ENCODE measurements around the gene AKIRIN2.
"Not testable (repeated sequence)": the region's sequence is repeated elsewhere in the genome, so short reads cannot be mapped to it uniquely, and the experiment has no call there.

The AKIRIN2 gene

GRCh38 chr6:87687893-87688292 lies 14.1 kb downstream of the AKIRIN2 start:
- in situ Hi-C loops (cut with MboI; ENCODE audit: low sequenced_read_pairs) = not testable (repeated sequence)

GRCh38 chr6:87687296-87687695 lies 14.7 kb downstream of the AKIRIN2 start:
- in situ Hi-C loops (cut with MboI; ENCODE audit: low sequenced_read_pairs) = no loop called here

DNA sequence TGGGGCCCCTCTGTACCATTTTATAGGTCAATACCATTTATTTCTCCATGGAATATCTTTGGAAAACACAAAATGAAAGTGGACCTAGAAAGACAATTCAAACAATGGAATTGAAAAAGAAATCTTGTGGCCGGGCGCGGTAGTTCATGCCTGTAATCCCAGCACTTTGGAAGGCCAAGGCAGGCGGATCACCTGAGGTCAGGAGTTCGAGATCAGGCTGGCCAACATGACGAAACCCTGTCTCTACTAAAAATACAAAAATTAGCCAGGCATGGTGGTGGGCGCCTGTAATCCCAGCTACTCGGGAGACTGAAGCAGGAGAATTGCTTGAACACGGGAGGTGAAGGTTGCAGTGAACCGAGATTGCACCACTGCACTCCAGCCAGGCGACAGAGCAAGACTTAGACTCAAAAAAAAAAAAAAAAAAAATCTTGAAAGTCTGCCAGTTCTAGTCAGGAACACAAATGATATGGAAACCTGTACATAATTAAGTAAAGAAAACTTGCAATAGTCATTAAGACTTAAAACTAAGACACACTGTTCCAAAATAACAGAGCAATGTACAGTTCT lies 15.3 kb downstream of the AKIRIN2 start:
- in situ Hi-C loops (cut with MboI; ENCODE audit: low sequenced_read_pairs) = not testable (repeated sequence)

GRCh38 chr6:87684895-87685654 lies 17.0 kb downstream of the AKIRIN2 start:
- in situ Hi-C loops (cut with MboI; ENCODE audit: low sequenced_read_pairs) = no loop called here

DNA sequence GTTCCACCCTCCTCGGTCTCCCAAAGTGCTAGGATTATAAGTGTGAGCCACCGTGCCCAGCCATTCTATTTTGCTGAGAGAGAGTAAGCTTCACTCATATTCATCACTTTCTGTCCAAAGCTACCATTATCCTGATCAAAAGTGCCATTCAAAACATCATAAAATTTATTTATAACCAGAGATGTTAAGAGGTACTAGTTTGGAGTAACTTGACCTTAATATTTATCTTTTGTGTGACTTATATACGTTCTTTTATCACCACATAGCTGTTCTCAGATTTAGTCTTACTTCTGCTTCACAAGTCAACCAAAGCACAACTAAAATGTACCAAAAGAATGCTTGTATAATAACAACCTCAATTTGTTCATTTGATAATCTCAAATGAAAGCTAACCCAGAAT lies 18.1 kb downstream of the AKIRIN2 start:
- in situ Hi-C loops (cut with MboI; ENCODE audit: low sequenced_read_pairs) = no loop called here

- in situ Hi-C loops (cut with MboI; ENCODE audit: low sequenced_read_pairs) = no loop called here
These were observed 19.7 kb downstream of the AKIRIN2 start for GRCh38 chr6:87682310-87682709.

DNA sequence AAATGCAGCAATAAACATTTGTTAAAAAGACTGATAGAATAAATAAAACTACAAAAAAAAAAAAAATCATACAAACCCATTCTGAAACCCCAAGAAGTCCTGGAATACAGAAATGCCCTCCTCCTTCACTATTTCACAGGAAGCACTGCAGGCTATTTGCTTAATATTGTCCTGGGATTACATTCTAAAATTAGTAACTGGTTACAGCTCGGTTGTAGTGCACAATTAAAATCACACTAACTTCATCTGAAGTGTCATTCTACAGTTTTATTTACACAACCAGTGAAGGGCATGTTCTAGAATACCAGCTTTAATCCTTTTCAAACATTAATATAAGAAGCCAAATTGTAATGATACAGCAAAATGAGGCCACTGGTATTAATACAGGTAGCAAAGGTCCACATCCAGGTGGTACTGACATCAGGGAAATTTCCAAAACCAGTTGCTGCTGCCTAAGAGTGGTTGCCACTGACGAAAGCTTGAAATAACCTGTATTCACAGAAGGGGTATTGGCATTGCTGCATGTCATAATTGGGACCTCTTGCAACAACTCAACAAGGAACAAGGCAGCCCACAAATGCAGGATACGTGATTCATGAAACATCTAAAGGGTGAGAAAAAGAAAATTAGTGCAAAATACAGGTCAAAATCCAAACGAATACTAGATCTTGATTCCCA lies 26.9 kb downstream of the AKIRIN2 start:
- in situ Hi-C loops (cut with MboI; ENCODE audit: low sequenced_read_pairs) = no loop called here

- in situ Hi-C loops (cut with MboI; ENCODE audit: low sequenced_read_pairs) = no loop called here
These were observed 27.7 kb downstream of the AKIRIN2 start for GRCh38 chr6:87674290-87674689.

DNA sequence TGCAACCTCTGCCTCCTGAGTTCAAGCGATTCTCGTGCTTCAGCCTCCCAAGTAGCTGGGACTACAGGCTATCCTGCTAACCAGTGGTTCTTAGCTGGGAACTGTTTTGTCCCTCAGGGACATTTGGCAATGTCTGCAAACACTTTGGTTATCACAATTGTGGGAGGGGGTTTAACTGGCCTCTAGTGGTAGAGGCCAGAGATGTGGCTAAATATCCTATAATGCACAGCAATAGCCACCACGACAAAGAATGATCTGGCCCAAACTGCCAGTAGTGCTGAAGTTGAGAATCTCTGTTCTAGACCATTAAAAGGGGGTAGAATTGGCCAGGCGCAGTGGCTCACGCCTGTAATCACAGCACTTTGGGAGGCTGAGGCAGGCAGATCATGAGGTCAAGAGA lies 28.8 kb downstream of the AKIRIN2 start:
- in situ Hi-C loops (cut with MboI; ENCODE audit: low sequenced_read_pairs) = no loop called here

GRCh38 chr6:87672641-87673040 lies 29.4 kb downstream of the AKIRIN2 start:
- in situ Hi-C loops (cut with MboI; ENCODE audit: low sequenced_read_pairs) = no loop called here

DNA sequence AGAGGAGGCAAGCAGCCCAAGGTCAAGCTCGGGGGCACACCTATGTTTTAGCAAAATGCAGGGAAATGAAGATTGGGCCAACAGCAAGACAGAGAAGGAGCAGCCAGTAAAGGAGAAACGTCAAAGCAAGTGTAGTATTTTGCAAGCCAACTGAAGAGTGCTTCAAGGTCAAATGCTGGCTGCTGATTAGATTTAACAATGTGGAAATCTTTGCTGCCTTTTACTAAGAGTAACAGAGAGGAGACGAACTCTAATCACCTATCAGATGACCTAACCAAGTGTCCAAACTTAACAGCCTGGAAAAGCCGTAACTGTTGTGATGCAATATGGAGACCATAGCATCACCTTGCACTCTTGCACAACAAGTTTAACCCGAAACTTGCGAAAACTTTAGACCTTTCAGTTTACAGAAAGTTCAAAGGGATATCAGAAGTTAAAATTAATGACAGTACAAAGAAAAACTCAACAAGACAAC lies 30.4 kb downstream of the AKIRIN2 start:
- in situ Hi-C loops (cut with MboI; ENCODE audit: low sequenced_read_pairs) = no loop called here

DNA sequence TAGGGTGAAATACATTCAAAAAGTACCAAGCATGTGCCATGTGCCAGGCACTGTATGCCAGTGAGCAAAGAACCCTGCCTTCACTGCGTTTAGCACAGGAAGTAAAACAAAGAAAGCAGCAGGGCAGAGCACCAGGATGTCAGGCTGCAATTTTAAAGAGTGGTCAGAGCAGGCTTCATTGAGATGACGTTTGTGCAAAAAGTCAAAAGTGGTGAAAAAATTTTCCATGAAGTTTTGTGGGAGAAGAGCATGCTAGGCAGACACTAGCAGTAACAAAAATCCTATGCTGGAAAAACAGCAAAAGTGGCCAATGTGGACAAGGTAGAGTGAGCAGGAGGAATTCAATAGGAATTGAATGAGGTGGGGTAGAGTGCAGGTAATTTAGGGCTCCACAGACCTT lies 31.3 kb downstream of the AKIRIN2 start:
- in situ Hi-C loops (cut with MboI; ENCODE audit: low sequenced_read_pairs) = no loop called here

- in situ Hi-C loops (cut with MboI; ENCODE audit: low sequenced_read_pairs) = no loop called here
These were observed 33.0 kb downstream of the AKIRIN2 start for GRCh38 chr6:87669051-87669450.

GRCh38 chr6:87668013-87668412 lies 34.0 kb downstream of the AKIRIN2 start:
- in situ Hi-C loops (cut with MboI; ENCODE audit: low sequenced_read_pairs) = no loop called here

DNA sequence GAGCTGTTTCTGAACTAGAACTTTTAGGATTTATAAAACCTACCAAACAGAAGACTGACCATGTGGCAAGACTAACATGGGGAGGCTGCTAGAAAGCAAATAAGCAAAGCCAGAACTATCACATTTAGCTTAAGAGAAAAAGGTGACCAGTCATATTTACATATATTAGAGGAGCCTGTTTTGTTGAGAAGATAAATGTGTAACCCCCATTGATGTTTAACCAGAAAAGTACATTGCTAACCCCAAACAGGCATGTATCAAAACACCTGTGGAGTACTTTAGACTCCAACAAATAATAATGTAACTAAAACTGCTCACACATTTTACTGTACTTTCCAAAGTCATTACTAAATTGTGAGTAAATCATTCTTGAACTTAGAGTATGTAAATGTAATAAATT lies 35.0 kb downstream of the AKIRIN2 start:
- in situ Hi-C loops (cut with MboI; ENCODE audit: low sequenced_read_pairs) = no loop called here

DNA sequence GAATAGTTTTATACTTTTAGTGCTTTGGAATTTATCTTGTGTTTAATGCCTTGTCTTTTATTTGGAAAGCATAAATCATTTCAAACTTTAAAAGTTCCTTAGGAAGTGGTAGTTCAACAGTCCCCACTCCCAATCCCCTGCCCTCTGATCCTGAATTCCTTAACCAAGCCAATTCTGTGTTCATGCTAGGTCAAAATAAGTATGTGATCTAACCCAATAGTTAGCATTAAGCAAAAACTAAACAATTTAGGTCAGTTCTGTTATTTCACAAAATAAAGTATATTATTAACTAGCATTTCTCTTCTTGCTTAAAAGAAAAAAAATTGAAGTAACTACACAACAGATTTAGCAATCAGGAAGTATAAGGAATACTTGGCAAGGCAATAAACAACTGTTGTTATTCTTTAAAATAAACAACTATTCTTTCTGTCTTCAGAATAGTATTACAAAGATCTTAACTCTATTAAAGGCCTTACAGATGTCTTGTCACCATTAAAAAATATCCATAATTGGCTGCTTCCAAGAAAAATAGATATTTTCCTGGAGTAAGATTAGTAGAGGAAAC lies 37.0 kb downstream of the AKIRIN2 start:
- in situ Hi-C loops (cut with MboI; ENCODE audit: low sequenced_read_pairs) = no loop called here

DNA sequence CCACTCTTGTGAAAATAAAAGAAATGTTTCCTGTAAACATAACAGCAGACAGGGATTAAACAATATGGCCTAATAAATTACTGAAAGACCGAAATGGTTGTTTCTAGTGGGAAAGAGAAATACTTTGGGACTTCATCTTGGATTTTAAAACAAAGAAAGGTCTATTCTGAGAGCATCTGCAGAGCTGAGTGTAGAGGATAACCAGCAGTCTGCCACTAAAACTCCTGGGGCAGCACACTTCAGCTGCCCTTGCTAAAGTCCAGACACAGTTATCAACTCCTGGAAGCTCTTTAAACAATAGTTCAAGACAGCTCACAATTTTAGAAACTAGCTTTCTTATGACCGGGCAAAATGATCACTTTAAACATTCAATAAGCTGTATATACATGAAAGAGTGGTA lies 38.6 kb downstream of the AKIRIN2 start:
- in situ Hi-C loops (cut with MboI; ENCODE audit: low sequenced_read_pairs) = no loop called here

DNA sequence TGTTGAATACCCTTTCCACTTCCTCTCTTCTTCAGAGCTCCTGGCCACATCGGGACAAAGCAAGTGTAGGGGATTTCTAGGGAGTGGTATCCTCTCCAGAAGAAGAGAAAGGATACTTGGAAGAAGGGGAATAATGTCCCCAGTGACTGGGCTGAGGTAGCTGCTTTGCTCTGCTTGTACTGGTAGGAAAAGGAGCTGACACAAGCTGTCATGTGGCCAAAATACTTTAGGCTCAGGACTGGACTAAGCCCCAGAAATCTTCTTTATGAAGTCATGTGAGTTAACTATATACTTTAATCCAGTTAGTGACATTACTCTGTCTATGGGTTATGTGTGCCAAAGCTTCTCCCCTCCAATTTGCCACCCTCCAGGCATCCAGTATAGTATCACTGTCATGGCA lies 40.5 kb downstream of the AKIRIN2 start:
- in situ Hi-C loops (cut with MboI; ENCODE audit: low sequenced_read_pairs) = no loop called here

- in situ Hi-C loops (cut with MboI; ENCODE audit: low sequenced_read_pairs) = no loop called here
These were observed 41.0 kb downstream of the AKIRIN2 start for GRCh38 chr6:87661016-87661415.

DNA sequence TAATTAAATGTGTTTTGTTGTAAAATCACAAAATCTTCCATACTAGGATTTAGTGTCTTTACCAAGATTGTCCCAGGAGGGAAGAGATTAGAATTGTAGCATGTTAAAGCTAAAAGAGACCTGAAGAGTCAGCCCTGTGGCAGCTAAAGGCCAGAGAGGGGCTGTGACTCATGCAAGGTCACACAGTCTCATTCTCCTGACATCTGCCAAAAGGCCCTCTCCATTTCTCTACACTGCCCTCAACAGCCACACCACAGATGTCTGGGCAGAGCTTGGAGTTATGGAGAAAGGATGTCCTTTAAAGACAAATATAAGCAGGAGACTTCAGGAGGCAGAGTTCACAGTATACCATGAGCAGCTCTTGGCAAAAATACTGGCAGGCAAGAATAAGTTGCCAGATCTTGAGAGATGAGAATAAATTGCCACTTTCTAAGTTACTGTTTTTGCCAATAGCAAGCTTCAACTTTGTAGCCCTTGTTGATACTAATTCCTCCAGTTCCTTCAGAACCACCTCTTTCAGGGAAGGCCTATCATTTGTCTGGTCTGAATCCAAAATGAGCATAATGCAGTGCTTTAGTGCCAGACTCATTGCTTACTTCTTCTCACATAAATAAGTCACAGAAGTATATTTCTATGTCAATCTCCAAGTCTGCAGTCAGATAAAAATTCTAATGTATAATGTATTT lies 41.7 kb downstream of the AKIRIN2 start:
- in situ Hi-C loops (cut with MboI; ENCODE audit: low sequenced_read_pairs) = no loop called here

- in situ Hi-C loops (cut with MboI; ENCODE audit: low sequenced_read_pairs) = no loop called here
These were observed 43.5 kb downstream of the AKIRIN2 start for GRCh38 chr6:87658516-87658915.

All from HL-60/S4 (cell line).